Activated CD8-positive, alpha-beta memory T cell treated with anti-CD3 and anti-CD28 coated beads for 36 hours (primary cell): Measurements from ENCODE around the gene MAP2K3. TPM values are rescaled to one million over a fixed set of nuclear protein-coding genes. Genes with fewer than 3 reads are reported as not detected.

Experiments used
- CTCF ChIA-PET: fragments of 350-600 bp; sonication (Branson Sonifier 250); formaldehyde crosslinking; loops from one replicate; lab custom pipeline; 2021; ENCODE audit warnings: antibody characterized with exemption; lab: Charles Lee
- POLR2A ChIA-PET: fragments of 350-600 bp; sonication (Branson Sonifier 250); formaldehyde crosslinking; loops from one replicate; lab custom pipeline; 2021; ENCODE audit warnings: antibody characterized with exemption; lab: Charles Lee
- total RNA-seq, 2 experiments: library from RNA; stranded (reverse); gene quantifications; one replicate each; pipeline ENCODE4 v1.2.3, GENCODE V29; 2021

The MAP2K3 gene
- total RNA-seq, 2 experiments from 2014 or later: 170 to 171 TPM

- POLR2A ChIA-PET: no interaction called here
- CTCF ChIA-PET: interaction anchor here (1.0 kb wide), 1 partner anchor 10 kb away, joined by 3 read pairs; no protein-coding TSS in a partner anchor
These were observed 5.5 kb downstream of the MAP2K3 start for GRCh38 chr17:21289902-21290571.

GRCh38 chr17:21291357-21291756, 6.8 kb downstream of the MAP2K3 start:
- ChIA-PET POLR2A (no interaction called here), CTCF (no interaction called here)

GRCh38 chr17:21291862-21292261, 7.4 kb downstream of the MAP2K3 start:
- ChIA-PET POLR2A (no interaction called here), CTCF (no interaction called here)

DNA sequence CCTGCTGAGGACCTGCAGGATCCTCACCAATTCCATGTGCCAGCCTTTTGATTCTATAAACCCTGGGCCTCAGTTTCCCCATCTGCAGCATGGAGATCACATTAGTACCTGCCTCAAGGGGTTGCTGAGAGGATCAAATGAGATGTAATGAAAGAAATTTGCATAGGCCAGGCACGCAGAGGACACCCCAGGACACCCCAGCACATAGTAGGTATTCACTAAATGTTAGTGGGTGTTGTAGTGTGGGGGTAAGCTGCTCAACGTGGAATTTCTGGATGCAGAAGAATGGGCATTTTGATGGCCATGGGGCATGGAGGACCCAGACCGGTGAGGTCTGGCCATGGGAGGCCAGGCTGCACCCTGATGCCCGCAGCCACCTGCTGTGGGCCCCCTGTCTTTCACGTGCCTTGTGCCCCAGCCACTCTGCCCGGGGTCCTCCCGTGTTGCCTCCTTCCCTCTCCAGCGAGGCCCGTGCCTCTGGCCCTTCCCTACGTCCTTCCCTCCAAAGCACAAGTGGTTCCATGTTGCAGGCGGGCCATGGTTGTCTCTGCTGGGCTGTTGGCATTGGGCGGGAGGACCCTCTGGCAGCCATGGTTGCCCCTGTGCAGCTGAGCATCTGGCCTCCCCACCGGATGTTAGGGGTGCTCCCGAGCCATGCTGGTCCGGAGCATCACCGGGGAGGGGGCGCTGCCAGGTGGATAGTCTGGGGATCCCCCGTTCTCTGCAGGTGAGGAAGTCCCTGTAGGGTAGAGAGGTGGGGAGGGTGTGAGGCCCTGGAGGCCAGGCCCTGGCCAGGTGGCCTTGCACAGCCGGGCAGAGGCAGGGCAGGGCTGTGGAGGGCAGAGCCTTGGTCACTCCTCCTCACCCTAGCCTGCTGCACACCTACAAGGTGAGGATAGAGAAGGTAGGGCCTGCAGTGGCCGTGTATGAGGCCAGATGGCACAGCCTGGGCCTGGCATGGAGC, 8.6 kb downstream of the MAP2K3 start:
- CTCF ChIA-PET: no interaction called here
- POLR2A ChIA-PET: no interaction called here

DNA sequence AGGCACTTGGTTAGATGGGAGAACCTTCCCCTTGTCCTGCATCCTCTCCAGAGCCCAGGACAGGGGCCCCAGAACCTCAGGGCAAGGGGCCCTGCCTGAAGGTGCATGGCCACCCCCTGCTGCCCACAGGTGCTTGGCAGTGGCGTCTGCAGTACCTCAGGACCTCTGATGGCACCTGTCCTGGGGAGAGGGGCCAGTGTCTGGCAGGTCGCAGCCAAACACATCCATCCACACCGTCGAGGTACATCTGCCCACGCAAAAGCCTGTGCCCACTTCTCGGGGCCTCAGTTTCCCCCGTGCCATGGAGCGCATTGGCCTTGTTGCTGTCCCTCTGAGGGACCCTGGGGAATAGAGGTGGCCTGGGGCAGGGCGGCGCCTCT, 9.3 kb downstream of the MAP2K3 start:
- POLR2A ChIA-PET: no interaction called here
- CTCF ChIA-PET: no interaction called here

DNA sequence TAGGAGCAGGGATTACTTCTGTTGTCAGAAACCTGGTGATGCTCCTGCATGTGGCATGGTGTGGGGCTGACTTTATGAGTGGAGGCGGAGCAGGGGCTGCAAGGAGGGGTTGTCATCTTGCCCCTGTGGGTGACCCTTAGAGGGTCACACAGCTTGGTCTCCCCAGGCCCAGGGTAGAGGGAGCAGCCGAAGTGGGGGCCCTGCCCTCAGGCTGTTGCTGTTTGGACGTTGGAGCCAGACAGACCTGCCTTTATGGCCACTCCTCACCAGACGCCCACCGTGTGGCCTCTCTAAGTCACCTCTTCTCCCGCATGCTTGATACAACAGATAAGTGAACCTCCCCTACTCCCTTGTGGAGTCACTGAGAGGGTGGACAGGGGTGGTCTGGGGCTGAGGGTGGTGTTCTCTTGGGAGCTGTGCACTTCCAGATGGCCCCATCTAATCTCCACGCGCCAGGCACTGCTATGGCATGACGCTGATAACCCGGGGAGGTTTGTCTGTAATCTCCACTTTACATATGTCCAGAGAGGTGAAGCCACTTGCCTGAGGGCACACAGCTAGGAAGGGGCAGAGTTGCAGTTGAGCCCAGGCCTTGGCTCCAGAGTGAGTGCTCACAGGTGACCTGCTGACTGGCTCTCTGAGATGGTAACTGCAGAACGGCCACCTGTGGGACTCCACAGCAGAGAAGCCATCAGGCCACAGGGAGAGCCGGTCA, 10.0 kb downstream of the MAP2K3 start:
- CTCF ChIA-PET: no interaction called here
- POLR2A ChIA-PET: no interaction called here

GRCh38 chr17:21295036-21295952, 10.8 kb downstream of the MAP2K3 start:
- ChIA-PET POLR2A (no interaction called here), CTCF (no interaction called here)

GRCh38 chr17:21296097-21297025, 11.8 kb downstream of the MAP2K3 start:
- CTCF ChIA-PET: no interaction called here
- POLR2A ChIA-PET: no interaction called here

GRCh38 chr17:21297026-21297520, 12.6 kb downstream of the MAP2K3 start:
- POLR2A ChIA-PET: no interaction called here
- CTCF ChIA-PET: no interaction called here

DNA sequence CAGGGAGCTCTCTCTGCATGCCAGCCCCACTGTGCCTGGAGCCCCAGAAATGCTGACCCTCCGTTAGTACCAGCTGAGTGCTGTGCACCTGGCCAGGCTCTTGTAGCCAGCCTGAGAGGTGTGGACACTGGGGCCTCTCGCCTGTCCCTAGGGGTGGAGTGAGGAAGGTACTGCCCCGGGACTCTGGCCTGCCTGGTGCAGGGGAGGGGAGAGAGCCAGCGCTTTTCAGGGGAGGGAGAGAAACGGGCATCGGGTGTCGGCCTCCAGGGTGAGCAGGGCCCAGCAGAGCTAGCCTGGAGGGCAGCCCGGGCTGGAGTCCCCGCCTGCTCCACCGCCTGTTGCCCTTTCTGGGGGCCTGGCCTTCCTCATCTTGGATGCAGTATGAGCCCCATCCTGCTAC, 13.1 kb downstream of the MAP2K3 start:
- ChIA-PET CTCF (no interaction called here), POLR2A (no interaction called here)

GRCh38 chr17:21298056-21298982, 13.8 kb downstream of the MAP2K3 start:
- ChIA-PET POLR2A (interaction anchor here (0.5 kb wide), 1 partner anchor 924 kb away, joined by 3 read pairs; no protein-coding TSS in a partner anchor), CTCF (no interaction called here)

DNA sequence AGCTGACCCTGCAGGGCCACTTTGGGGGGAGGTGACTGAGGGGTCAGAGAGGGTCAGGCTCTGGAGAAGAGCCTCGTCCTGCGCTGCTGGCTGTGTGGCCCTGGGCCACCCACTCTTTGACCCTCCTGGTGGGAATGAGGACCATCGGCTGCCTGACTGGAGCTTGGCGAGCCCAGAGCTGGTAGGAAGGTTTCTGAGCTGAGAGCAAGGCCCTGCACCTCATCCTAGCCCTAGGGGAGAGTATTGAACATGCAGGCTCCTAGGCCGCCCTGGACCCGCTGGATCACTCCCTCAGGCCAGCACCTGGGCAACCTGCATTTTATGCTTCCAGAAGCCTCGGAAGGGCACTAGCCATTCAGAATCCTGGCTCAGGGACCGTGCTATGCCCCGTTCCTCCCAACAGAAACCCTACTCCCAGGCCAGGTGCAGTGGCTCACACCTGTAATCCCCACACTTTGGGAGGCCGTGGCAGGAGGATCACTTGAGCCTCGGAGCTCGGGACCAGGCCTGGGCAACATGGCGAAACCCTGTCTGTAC, 14.5 kb downstream of the MAP2K3 start:
- CTCF ChIA-PET: interaction anchor here (1.1 to 1.4 kb wide), 2 partner anchors 12 to 213 kb away, joined by 3 read pairs; no protein-coding TSS in a partner anchor

DNA sequence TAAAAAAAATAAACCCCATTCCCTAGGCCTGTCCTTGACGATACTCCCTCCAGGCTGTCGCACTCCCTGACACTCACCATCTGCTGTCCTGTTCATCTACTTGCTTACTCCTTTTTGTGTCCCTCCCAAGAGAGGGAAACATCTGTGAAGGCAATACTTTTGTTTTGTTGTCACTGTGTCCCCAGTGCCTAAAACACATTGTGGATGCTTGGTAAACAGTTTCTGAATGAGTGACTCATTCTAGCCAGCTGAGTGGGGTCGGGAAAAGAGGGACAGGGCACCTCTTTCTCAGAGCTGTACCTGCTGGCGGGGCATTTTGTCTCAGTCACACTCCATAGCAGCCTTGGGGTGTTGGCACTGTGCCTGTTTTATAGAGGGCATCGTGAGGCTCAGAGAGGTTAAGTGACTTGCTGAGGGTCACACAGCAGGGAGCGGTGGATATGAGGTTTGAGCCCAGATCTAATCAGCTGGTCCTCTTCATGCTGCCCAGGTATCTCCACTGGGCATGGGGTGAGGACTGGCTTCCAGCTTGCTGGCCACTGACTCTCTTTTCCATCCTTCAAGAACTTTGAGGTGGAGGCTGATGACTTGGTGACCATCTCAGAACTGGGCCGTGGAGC, 15.6 kb downstream of the MAP2K3 start:
- CTCF ChIA-PET: interaction anchor here (1.1 to 1.4 kb wide), 2 partner anchors 13 to 212 kb away, joined by 3 read pairs; no protein-coding TSS in a partner anchor
- POLR2A ChIA-PET: no interaction called here

More for the DNA sequence above, 14.5 kb downstream of the MAP2K3 start:
- POLR2A ChIA-PET: interaction anchor here (0.5 kb wide), 1 partner anchor 923 kb away, joined by 3 read pairs; no protein-coding TSS in a partner anchor

- ChIA-PET CTCF (interaction anchor here (1.3 to 1.4 kb wide), 2 partner anchors 13 to 22 kb away, joined by 3 read pairs; no protein-coding TSS in a partner anchor), POLR2A (no interaction called here)
These were observed 16.4 kb downstream of the MAP2K3 start for GRCh38 chr17:21300601-21301571.
